HepG2 (cell line): ENCODE results near the gene PLEKHB1. TPM values are rescaled to one million over a fixed set of nuclear protein-coding genes. Genes with fewer than 3 reads are reported as not detected.
A peak's percentile ranks its signal among the peaks of the same experiment; 100 is the strongest.

Source experiments
- CHCHD3 ChIP-seq: sonication (generic); formaldehyde crosslinking; IDR thresholded peaks from 2 replicates; pipeline ENCODE4 v1.8.0; 2022; ENCODE audit warnings: mild to moderate bottlenecking, missing genetic modification reagents, moderate library complexity
- CREB3 ChIP-seq: sonication (generic); formaldehyde crosslinking; IDR thresholded peaks from 2 replicates; pipeline ENCODE4 v1.5.0; 2020; ENCODE audit warnings: missing genetic modification reagents
- CSRNP1 ChIP-seq: sonication (generic); formaldehyde crosslinking; IDR thresholded peaks from 2 replicates; pipeline ENCODE4 v1.8.1; 2023; ENCODE audit warnings: mild to moderate bottlenecking, missing genetic modification reagents
- GTF3A ChIP-seq: sonication (generic); formaldehyde crosslinking; conservative IDR thresholded peaks from 2 replicates; pipeline ENCODE4 v1.4.0; 2020; ENCODE audit warnings: mild to moderate bottlenecking, missing genetic modification reagents
- KMT2B ChIP-seq: IDR thresholded peaks from 2 replicates; pipeline ENCODE4 v1.6.1; 2016; ENCODE audit warnings: missing genetic modification reagents, missing compliant biosample characterization
- MIER3 ChIP-seq: IDR thresholded peaks from 2 replicates; pipeline ENCODE4 v1.6.1; 2016; ENCODE audit warnings: missing compliant biosample characterization, borderline replicate concordance
- SUZ12 ChIP-seq: fragments of 150-350 bp; IDR thresholded peaks from 2 replicates; pipeline ENCODE4 v1.6.1; 2014; ENCODE audit warnings: low read depth, low read length
- TIGD3 ChIP-seq: sonication (generic); formaldehyde crosslinking; IDR thresholded peaks from 2 replicates; pipeline ENCODE4 v1.5.1; 2020; ENCODE audit warnings: mild to moderate bottlenecking, missing genetic modification reagents, borderline replicate concordance
- ZBTB40 ChIP-seq, 2 experiments: fragments of 450-650 bp in 1 of 2; sonication (generic) in 1 of 2; formaldehyde crosslinking in 1 of 2; IDR thresholded peaks; 2 replicates each; pipeline versions ENCODE4 v1.6.1 to v1.8.0; 2016 to 2022; ENCODE audit warnings: antibody characterized with exemption in 1 of 2, mild to moderate bottlenecking in 1 of 2, missing genetic modification reagents in 1 of 2
- ZBTB43 ChIP-seq: sonication (generic); formaldehyde crosslinking; conservative IDR thresholded peaks from 2 replicates; pipeline ENCODE4 v1.4.0; 2020; ENCODE audit warnings: missing genetic modification reagents
- ZC3H4 ChIP-seq: sonication (generic); formaldehyde crosslinking; IDR thresholded peaks from 2 replicates; pipeline ENCODE4 v1.4.0; 2020; ENCODE audit warnings: missing genetic modification reagents, borderline replicate concordance
- ZNF121 ChIP-seq: sonication (generic); formaldehyde crosslinking; IDR thresholded peaks from 2 replicates; pipeline ENCODE4 v1.5.0; 2020; ENCODE audit warnings: mild to moderate bottlenecking, missing genetic modification reagents
- ZNF292 ChIP-seq: sonication (generic); formaldehyde crosslinking; IDR thresholded peaks from 2 replicates; pipeline ENCODE4 v1.8.1; 2022; ENCODE audit warnings: mild to moderate bottlenecking, low read depth, missing genetic modification reagents, borderline replicate concordance
- polyA plus RNA-seq, 8 experiments: library from polyadenylated mRNA; depleted of rRNA in 3 of 8; stranded (reverse) in 7 of 8; unstranded in 1 of 8; fragments of >200 nt; fragmentation: Illumina TruSeq in 4 of 8; extraction: Trizol in 4 of 8; gene quantifications; 2 replicates each; pipeline versions ENCODE4 v1.2.1 to v1.2.3, GENCODE V29; 2011 to 2016; ENCODE audit warnings: low read depth in 4 of 8, missing spikeins in 1 of 8, mixed read lengths in 1 of 8; ENCODE audit not compliant: insufficient read depth in 1 of 8
- total RNA-seq, 5 experiments: library from RNA; depleted of rRNA; stranded (reverse); fragments of >200 nt; fragmentation: Illumina TruSeq; extraction: Trizol; gene quantifications; 2 replicates each; pipeline ENCODE4 v1.2.3, GENCODE V29; 2016; ENCODE audit warnings: low read depth in 1 of 5

The PLEKHB1 gene
- total and polyA plus RNA-seq, 2 of the 13 experiments (the other 11 are each of a cell fraction or from before 2014, with no cell fraction given), result 68.0 to 99.3 TPM

- TF ChIP-seq CREB3 (no peak), MIER3 (CRISPR knock-in tag) (no peak; the same call in 1 of the 2 replicates), SUZ12 (peak; percentile 65), ZC3H4 (CRISPR knock-in tag) (no peak), CSRNP1 (CRISPR knock-in tag) (0 out of 2 replicates have a peak, but pooled peaks have one; percentile 54), ZNF121 (peak; percentile 39; the same call in 1 of the 2 replicates), KMT2B (CRISPR knock-in tag) (peak; percentile 82; the same call in 1 of the 2 replicates), CHCHD3 (CRISPR knock-in tag) (no peak), TIGD3 (CRISPR knock-in tag) (0 out of 2 replicates have a peak, but pooled peaks have one; percentile 30), ZBTB43 (CRISPR knock-in tag) (no peak), GTF3A (no peak; the same call in 1 of the 2 replicates), ZBTB40 (IDR thresholded peaks at IDR 0.05) (peak; percentile 53; the same call in 1 of the 2 replicates), ZBTB40 (CRISPR knock-in tag; IDR thresholded peaks at IDR 0.05) (peak; percentile 58; the same call in 1 of the 2 replicates), ZNF292 (CRISPR knock-in tag) (peak; percentile 54)
Measured at GRCh38 chr11:73597956-73598718, 48.2 kb upstream of the PLEKHB1 start, which contains the start of gene FAM168A (continued).
